Aortic smooth muscle cell (primary cell): ENCODE measurements around the gene NEUROD4. TPM values are rescaled to one million over a fixed set of nuclear protein-coding genes. Genes with fewer than 3 reads are reported as not detected.

Source experiments
- total RNA-seq: library from RNA; depleted of rRNA; stranded (reverse); fragments of >200 nt; gene quantifications from 2 replicates; pipeline ENCODE4 v1.2.3, GENCODE V29; 2014

NEUROD4 gene
- total RNA-seq: not detected in 2 replicates

GRCh38 chr12:55019784-55020183 is at the start of gene NEUROD4:
Gene NEUROD4 (plus strand): TSS chr12:55019974. CDS start chr12:55026440, 6,466 bp downstream.

GRCh38 chr12:54984658-54985376 is 35.0 kb upstream of the NEUROD4 start, which contains the start of gene TESPA1:
Gene TESPA1 (minus strand): TSS chr12:54984762. CDS start chr12:54974562, 10,200 bp downstream.

Other genes starting within 250 kb of the NEUROD4 start
- gene MUCL1, start 165.5 kb upstream of the NEUROD4 start, total RNA-seq: not detected in 2 replicates
- not detected in 2 replicates for gene TESPA1, start 35.2 kb upstream of the NEUROD4 start, total RNA-seq
- not detected in 2 replicates for gene OR9K2, start 106.4 kb downstream of the NEUROD4 start, total RNA-seq
- gene OR10A7, start 201.1 kb downstream of the NEUROD4 start, total RNA-seq: not detected in 2 replicates
- not detected in 2 replicates for gene OR6C74, start 224.6 kb downstream of the NEUROD4 start, total RNA-seq